ENCODE measurements around the gene ZNF507. TPM values are rescaled to one million over a fixed set of nuclear protein-coding genes. Genes with fewer than 3 reads are reported as not detected.

The ZNF507 gene
- total RNA-seq, 2 donors from 2014 or later = 22.1 to 27.5 TPM

GRCh38 chr19:32324631-32325285 is 20.7 kb upstream of the ZNF507 start:
- H3K27ac Mint-ChIP-seq = no peak overlapping the region
- H3K9me3 Mint-ChIP-seq = no peaks in the 10 kb centered on the region
- no peaks in the 10 kb centered on the region for H3K36me3 Mint-ChIP-seq (ENCODE audit: low read depth)
- no peaks in the 10 kb centered on the region for H3K4me1 Mint-ChIP-seq
- ATAC-seq (replicated peaks) = no peak
- peaks cover 25% of the 10 kb centered on the region for H3K27me3 Mint-ChIP-seq
- H3K4me3 Mint-ChIP-seq = no peak overlapping the region

GRCh38 chr19:32330213-32330857 is 15.1 kb upstream of the ZNF507 start:
- Mint-ChIP-seq H3K4me3 (no peak overlapping the region), H3K4me1 (no peaks in the 10 kb centered on the region), H3K36me3 (ENCODE audit: low read depth) (no peaks in the 10 kb centered on the region), H3K9me3 (no peaks in the 10 kb centered on the region), H3K27me3 (peaks cover 16% of the 10 kb centered on the region), H3K27ac (no peak overlapping the region)
- no peak for ATAC-seq (replicated peaks)

- no peak for ATAC-seq (replicated peaks)
- peaks cover 3% of the 10 kb centered on the region for H3K27me3 Mint-ChIP-seq
- no peaks in the 10 kb centered on the region for H3K9me3 Mint-ChIP-seq
- no peaks in the 10 kb centered on the region for H3K4me1 Mint-ChIP-seq
- no peak overlapping the region for H3K27ac Mint-ChIP-seq
- no peak overlapping the region for H3K4me3 Mint-ChIP-seq
- H3K36me3 Mint-ChIP-seq (ENCODE audit: low read depth) = no peaks in the 10 kb centered on the region
Measured at GRCh38 chr19:32333227-32333626, 12.2 kb upstream of the ZNF507 start.

GRCh38 chr19:32336259-32337083 is 8.9 kb upstream of the ZNF507 start:
- H3K4me1 Mint-ChIP-seq = no peaks in the 10 kb centered on the region
- ATAC-seq (replicated peaks) = no peak
- H3K36me3 Mint-ChIP-seq (ENCODE audit: low read depth) = no peaks in the 10 kb centered on the region
- peaks cover 3% of the 10 kb centered on the region for H3K27me3 Mint-ChIP-seq
- no peak overlapping the region for H3K4me3 Mint-ChIP-seq
- no peaks in the 10 kb centered on the region for H3K9me3 Mint-ChIP-seq
- no peak overlapping the region for H3K27ac Mint-ChIP-seq

GRCh38 chr19:32337084-32337808 is 8.2 kb upstream of the ZNF507 start:
- Mint-ChIP-seq H3K27me3 (no peaks in the 10 kb centered on the region), H3K36me3 (ENCODE audit: low read depth) (no peaks in the 10 kb centered on the region), H3K27ac (no peak overlapping the region), H3K4me3 (no peak overlapping the region), H3K4me1 (no peaks in the 10 kb centered on the region), H3K9me3 (no peaks in the 10 kb centered on the region)
- no peak for ATAC-seq (replicated peaks)

DNA sequence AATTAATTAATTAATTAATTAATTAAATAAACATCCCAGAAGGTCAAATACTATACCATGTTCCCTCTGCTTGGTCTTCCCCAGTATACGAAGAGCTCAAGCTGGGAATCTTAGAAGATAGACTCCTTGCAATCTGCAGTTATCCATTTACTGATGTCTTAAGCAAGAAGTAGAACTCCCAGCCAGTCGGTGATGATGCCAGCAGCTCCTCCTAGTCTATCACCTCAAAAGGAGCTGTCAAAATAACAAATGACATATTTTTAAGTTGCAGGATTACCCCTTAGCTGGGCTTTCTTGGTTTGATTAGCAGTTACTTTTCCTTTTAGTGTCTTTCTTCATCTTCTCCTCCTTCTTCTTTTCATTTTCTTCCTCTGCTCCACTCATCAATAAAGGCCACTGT is 6.0 kb upstream of the ZNF507 start:
- Mint-ChIP-seq H3K27me3 (no peaks in the 10 kb centered on the region), H3K36me3 (ENCODE audit: low read depth) (no peaks in the 10 kb centered on the region), H3K4me1 (no peaks in the 10 kb centered on the region), H3K27ac (no peak overlapping the region), H3K4me3 (no peak overlapping the region), H3K9me3 (no peaks in the 10 kb centered on the region)
- no peak for ATAC-seq (replicated peaks)

- Mint-ChIP-seq H3K27ac (no peak overlapping the region), H3K4me1 (no peaks in the 10 kb centered on the region), H3K36me3 (ENCODE audit: low read depth) (no peaks in the 10 kb centered on the region), H3K9me3 (no peaks in the 10 kb centered on the region), H3K4me3 (no peak overlapping the region), H3K27me3 (no peaks in the 10 kb centered on the region)
- ATAC-seq (replicated peaks) = peak; percentile 69
Measured at GRCh38 chr19:32339988-32340874, 5.2 kb upstream of the ZNF507 start.

GRCh38 chr19:32342695-32343094 is 2.7 kb upstream of the ZNF507 start:
- Mint-ChIP-seq H3K27me3 (no peaks in the 10 kb centered on the region), H3K9me3 (no peaks in the 10 kb centered on the region), H3K36me3 (ENCODE audit: low read depth) (peaks cover 20% of the 10 kb centered on the region), H3K27ac (no peak overlapping the region), H3K4me3 (no peak overlapping the region), H3K4me1 (no peaks in the 10 kb centered on the region)
- no peak for ATAC-seq (replicated peaks)

DNA sequence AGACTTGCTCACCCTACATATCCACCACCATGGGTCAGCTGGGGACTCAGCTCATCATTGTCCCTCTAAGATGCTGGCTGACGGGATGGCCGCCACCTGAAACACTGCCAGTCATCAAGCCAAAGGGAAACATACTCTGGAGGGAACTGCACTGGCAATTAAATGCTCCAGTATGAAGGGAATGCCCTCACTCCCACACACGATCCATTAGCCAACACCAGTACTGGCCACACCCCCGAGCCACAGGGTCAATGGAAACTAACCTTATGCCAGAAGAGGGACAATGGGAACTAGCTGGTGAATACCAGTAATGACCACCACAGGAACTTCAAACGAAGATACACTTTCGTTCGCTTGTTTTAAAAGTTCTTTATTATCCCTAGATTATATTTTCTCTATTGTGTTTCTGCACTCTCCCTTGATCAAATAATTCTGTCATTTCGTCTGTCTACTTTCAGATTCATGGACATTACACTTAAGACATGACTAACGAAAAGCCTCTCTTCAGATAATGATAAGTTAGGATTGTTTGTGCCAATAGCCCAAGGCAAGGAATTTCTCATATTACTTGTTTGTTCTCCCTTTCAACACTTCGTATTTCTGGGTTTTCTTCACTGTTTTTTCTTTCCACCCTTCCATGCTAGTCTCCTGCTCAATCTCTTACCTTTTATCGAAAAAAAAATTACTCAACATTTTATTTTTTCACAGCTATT is 1.7 kb upstream of the ZNF507 start:
- peaks cover 31% of the 10 kb centered on the region for H3K36me3 Mint-ChIP-seq (ENCODE audit: low read depth)
- no peak overlapping the region for H3K27ac Mint-ChIP-seq
- no peak for ATAC-seq (replicated peaks)
- no peaks in the 10 kb centered on the region for H3K27me3 Mint-ChIP-seq
- no peaks in the 10 kb centered on the region for H3K9me3 Mint-ChIP-seq
- peaks cover under 1% of the 10 kb centered on the region for H3K4me1 Mint-ChIP-seq
- H3K4me3 Mint-ChIP-seq = no peak overlapping the region

DNA sequence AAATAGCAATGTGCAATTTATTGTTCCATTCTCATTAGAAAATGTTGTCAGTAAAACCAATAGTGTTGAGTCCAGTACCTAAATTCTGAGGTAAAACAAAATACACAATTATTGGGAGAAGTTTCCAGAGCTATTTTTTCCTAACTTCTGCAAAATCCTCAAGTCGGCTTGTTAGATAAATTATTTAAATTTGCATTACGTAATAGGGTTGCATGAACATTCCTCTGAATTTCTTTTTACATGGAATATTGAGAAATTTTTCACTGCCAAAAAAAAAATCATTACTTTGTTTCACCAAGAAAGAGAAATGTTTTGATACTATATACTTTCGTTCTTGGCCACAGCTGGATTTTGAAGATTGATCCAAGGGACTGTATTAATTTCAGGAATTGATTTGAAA is 1.5 kb downstream of the ZNF507 start:
- peak overlapping the region; percentile 91 for H3K27ac Mint-ChIP-seq
- no peaks in the 10 kb centered on the region for H3K9me3 Mint-ChIP-seq
- H3K4me1 Mint-ChIP-seq = peaks cover 26% of the 10 kb centered on the region
- H3K4me3 Mint-ChIP-seq = peak overlapping the region; percentile 90
- no peak for ATAC-seq (replicated peaks)
- peaks cover 60% of the 10 kb centered on the region for H3K36me3 Mint-ChIP-seq (ENCODE audit: low read depth)
- H3K27me3 Mint-ChIP-seq = no peaks in the 10 kb centered on the region

- no peak for ATAC-seq (replicated peaks)
- peaks cover 31% of the 10 kb centered on the region for H3K4me1 Mint-ChIP-seq
- H3K9me3 Mint-ChIP-seq = no peaks in the 10 kb centered on the region
- H3K27me3 Mint-ChIP-seq = no peaks in the 10 kb centered on the region
- H3K27ac Mint-ChIP-seq = no peak overlapping the region
- H3K36me3 Mint-ChIP-seq (ENCODE audit: low read depth) = peaks cover 67% of the 10 kb centered on the region
- H3K4me3 Mint-ChIP-seq = peak overlapping the region; percentile 90
Measured at GRCh38 chr19:32347573-32347972, 2.2 kb downstream of the ZNF507 start.

DNA sequence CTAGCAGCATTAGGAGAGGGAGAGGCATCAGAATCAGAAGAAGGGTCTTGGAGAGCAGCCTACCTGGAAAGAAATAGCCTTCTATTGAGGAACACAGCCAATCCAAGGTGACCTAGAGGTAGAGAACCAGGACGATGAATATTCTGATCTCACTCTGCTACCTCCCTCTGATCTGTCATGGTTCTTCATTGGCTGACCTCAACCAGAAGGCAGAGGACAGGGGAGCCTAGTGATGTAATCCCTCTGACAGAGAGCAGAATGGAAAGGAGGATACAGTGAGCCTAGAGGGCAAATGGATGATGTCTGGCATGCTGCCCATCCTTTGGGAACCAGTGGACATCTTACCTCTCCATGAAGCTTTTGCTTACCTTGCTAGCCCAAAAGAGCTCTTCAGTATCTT is 3.6 kb downstream of the ZNF507 start:
- Mint-ChIP-seq H3K4me3 (peak overlapping the region; percentile 50), H3K9me3 (no peaks in the 10 kb centered on the region), H3K4me1 (peaks cover 37% of the 10 kb centered on the region), H3K36me3 (ENCODE audit: low read depth) (peaks cover 82% of the 10 kb centered on the region), H3K27me3 (no peaks in the 10 kb centered on the region), H3K27ac (peak overlapping the region; percentile 68)
- no peak for ATAC-seq (replicated peaks)

GRCh38 chr19:32349724-32350470 is 4.5 kb downstream of the ZNF507 start:
- Mint-ChIP-seq H3K36me3 (ENCODE audit: low read depth) (peaks cover 90% of the 10 kb centered on the region), H3K27ac (peak overlapping the region; percentile 68), H3K9me3 (no peaks in the 10 kb centered on the region), H3K4me1 (peaks cover 39% of the 10 kb centered on the region), H3K27me3 (no peaks in the 10 kb centered on the region), H3K4me3 (peak overlapping the region; percentile 50)
- peak; percentile 54 for ATAC-seq (replicated peaks)
